Ishikawa (cell line): Measurements from ENCODE around the gene NSMCE1.

Experiments used
- CEBPB ChIP-seq: IDR thresholded peaks from 2 replicates; pipeline ENCODE4 v1.6.1; 2012
- CREB1 ChIP-seq: IDR thresholded peaks from 2 replicates; pipeline ENCODE4 v1.6.1; 2012; ENCODE audit warnings: low read depth
- EGR1 ChIP-seq: IDR thresholded peaks from 2 replicates; pipeline ENCODE4 v1.6.1; 2012
- EP300 ChIP-seq: IDR thresholded peaks from 2 replicates; pipeline ENCODE4 v1.6.1; 2012; ENCODE audit warnings: borderline replicate concordance
- TAF1 ChIP-seq: IDR thresholded peaks from 2 replicates; pipeline ENCODE4 v1.6.1; 2012; ENCODE audit warnings: low read depth, mild to moderate bottlenecking
- YY1 ChIP-seq: IDR thresholded peaks from 2 replicates; pipeline ENCODE4 v1.6.1; 2012; ENCODE audit warnings: low read depth
- TF ChIP-seq, protein P1 (sequence below): IDR thresholded peaks from 2 replicates; pipeline ENCODE4 v1.6.1; 2012; ENCODE audit warnings: low read depth, mild to moderate bottlenecking
- TF ChIP-seq, protein P2 (sequence below): IDR thresholded peaks from 2 replicates; pipeline ENCODE4 v1.6.1; 2012

- TF ChIP-seq, protein P1, sequence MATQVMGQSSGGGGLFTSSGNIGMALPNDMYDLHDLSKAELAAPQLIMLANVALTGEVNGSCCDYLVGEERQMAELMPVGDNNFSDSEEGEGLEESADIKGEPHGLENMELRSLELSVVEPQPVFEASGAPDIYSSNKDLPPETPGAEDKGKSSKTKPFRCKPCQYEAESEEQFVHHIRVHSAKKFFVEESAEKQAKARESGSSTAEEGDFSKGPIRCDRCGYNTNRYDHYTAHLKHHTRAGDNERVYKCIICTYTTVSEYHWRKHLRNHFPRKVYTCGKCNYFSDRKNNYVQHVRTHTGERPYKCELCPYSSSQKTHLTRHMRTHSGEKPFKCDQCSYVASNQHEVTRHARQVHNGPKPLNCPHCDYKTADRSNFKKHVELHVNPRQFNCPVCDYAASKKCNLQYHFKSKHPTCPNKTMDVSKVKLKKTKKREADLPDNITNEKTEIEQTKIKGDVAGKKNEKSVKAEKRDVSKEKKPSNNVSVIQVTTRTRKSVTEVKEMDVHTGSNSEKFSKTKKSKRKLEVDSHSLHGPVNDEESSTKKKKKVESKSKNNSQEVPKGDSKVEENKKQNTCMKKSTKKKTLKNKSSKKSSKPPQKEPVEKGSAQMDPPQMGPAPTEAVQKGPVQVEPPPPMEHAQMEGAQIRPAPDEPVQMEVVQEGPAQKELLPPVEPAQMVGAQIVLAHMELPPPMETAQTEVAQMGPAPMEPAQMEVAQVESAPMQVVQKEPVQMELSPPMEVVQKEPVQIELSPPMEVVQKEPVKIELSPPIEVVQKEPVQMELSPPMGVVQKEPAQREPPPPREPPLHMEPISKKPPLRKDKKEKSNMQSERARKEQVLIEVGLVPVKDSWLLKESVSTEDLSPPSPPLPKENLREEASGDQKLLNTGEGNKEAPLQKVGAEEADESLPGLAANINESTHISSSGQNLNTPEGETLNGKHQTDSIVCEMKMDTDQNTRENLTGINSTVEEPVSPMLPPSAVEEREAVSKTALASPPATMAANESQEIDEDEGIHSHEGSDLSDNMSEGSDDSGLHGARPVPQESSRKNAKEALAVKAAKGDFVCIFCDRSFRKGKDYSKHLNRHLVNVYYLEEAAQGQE = no peak
- peak; percentile 72 for TF ChIP-seq EP300
- no peak for TF ChIP-seq TAF1
- TF ChIP-seq, protein P2, sequence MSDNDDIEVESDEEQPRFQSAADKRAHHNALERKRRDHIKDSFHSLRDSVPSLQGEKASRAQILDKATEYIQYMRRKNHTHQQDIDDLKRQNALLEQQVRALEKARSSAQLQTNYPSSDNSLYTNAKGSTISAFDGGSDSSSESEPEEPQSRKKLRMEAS = peak; percentile 71
- TF ChIP-seq YY1 = no peak
- no peak for TF ChIP-seq EGR1
- TF ChIP-seq CEBPB = peak; percentile 48
- TF ChIP-seq CREB1 = no peak
Observed at GRCh38 chr16:27242868-27243590, 25.5 kb downstream of the NSMCE1 start.
